Astrocyte (in vitro differentiated cells and primary cell): Measurements from ENCODE around the gene DUSP11.

ENCODE experiments used
- EZH2 ChIP-seq: IDR thresholded peaks from 2 replicates; pipeline ENCODE4 v1.6.1; 2012; ENCODE audit warnings: mild to moderate bottlenecking, low read length, inconsistent platforms; ENCODE audit not compliant: insufficient read depth
- TF ChIP-seq, protein P1 (sequence below): IDR thresholded peaks from 2 replicates; pipeline ENCODE4 v1.5.1; 2011; ENCODE audit warnings: low read depth, mild to moderate bottlenecking, inconsistent platforms, low read length, moderate library complexity; ENCODE audit not compliant: insufficient read depth

DNA sequence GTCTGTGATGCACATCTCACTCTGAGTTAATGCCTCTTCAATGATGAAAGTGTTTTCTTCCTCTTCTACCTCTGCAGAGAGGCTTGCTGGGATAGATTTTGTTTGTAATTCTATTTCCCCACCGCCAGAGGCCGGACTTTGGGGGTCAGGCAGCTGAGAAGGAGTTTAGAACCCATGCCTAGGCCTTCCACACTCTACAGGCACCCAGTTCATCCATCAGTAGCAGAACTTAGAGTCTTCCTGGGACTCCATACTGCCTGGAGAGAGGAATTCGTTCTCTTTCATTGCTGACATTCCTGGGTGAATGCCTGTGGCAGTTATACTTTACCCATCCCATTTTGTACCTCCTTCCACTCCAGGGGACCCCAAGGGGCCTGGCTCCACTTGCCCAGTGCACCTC is 51.9 kb downstream of the DUSP11 start:
- TF ChIP-seq, protein P1, sequence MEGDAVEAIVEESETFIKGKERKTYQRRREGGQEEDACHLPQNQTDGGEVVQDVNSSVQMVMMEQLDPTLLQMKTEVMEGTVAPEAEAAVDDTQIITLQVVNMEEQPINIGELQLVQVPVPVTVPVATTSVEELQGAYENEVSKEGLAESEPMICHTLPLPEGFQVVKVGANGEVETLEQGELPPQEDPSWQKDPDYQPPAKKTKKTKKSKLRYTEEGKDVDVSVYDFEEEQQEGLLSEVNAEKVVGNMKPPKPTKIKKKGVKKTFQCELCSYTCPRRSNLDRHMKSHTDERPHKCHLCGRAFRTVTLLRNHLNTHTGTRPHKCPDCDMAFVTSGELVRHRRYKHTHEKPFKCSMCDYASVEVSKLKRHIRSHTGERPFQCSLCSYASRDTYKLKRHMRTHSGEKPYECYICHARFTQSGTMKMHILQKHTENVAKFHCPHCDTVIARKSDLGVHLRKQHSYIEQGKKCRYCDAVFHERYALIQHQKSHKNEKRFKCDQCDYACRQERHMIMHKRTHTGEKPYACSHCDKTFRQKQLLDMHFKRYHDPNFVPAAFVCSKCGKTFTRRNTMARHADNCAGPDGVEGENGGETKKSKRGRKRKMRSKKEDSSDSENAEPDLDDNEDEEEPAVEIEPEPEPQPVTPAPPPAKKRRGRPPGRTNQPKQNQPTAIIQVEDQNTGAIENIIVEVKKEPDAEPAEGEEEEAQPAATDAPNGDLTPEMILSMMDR, result no peak
- TF ChIP-seq EZH2, result no peak
